ENCODE data around the gene MID1.
"Not testable (repeated sequence)": the region's sequence is repeated elsewhere in the genome, so short reads cannot be mapped to it uniquely, and the experiment has no call there.

Gene MID1

DNA sequence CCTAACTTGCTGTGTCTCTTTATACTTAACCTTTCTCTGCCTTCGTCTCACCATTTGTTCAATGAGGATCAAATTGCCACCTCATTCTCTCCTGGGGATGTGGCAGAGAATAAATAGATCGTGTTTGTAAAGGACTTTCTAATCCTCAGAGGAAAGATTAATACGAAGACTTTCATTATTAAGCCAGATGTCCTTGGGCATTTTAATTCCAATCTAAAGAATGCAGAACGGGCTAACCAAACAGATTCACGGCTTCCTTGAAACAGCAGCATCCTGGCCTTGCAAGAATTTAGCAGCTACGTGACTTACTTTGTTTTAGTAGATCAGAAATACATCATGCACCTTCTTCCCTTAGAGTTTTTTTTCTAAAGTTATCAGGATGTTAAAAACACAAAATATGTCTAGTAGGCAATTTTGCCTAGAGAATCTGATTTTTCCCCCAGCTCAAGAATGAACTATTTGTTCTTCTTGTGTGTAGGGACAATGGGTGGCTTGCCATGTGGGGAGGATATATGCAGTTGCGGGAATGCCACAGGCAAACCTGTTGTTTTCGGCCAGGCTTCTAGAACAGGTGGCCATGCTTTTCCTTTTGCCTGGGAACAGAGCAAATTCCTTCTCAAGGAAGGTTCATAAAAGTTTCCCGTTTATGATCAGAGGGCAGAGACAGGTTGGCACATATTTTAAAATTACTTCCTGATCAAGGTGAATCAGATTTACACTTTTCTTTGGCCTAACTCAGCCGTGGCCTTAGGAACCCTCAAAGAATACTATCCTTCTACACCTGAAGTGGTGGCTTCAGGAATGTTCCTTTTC lies 3.0 kb downstream of the MID1 start:
- no peak for DNase-seq

DNA sequence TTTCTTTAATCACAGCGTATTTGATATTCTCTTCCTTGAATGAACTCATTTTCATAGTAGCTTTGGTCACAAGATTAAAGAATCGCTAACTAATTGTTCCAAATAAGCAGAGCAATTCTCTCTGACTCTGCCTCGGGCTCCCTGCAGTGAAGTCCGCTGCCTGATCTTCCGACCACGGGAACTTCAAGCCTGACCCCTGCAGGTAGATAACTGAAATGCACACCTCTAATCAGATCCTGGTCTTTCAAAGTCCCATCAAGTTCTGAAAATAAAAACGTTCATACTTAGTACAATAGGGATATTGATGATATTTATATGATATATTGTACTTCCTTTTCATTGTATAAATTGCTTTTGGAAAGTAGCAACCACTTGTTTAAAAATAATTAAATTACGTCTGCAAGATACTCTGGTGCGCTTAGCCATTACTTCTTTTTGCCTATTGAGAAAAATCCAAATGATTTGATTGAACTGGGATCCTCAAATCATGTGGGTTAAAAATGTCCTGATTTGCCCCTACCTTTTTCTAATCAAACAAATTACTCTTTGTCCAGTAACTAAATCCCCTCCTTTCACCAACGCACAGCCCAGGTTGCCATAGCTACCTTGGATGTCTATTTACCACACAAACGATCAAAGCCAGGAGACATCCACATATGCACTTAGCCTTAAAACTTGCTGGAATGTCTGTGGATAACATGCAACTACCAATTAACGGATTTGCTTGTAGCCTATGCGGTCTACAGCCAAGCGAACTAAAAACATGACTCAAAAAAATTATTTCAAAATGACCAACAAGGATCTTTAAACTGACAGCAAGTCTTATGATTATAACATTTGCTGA lies 4.2 kb downstream of the MID1 start:
- peak in 1 of 2 experiments; percentile 8 for DNase-seq

DNA sequence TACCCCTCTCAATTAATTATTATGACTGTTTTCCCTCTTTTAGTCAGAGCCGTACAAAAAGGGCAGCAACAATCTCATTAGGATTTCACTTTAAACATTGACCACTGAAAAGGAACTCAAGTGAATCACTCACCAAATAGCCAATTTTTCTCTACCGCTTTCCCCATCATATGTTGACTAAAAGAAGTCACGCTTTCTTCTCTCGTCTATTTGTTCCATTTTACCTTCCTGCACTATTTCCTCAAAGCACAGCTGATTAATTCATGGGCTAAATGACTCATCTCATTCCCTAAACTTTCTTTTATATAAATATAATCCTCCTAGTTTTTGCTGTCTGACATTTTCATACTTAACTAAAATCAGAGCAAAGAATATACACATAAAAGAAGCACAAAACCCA lies 8.2 kb downstream of the MID1 start:
- no peak for DNase-seq

DNA sequence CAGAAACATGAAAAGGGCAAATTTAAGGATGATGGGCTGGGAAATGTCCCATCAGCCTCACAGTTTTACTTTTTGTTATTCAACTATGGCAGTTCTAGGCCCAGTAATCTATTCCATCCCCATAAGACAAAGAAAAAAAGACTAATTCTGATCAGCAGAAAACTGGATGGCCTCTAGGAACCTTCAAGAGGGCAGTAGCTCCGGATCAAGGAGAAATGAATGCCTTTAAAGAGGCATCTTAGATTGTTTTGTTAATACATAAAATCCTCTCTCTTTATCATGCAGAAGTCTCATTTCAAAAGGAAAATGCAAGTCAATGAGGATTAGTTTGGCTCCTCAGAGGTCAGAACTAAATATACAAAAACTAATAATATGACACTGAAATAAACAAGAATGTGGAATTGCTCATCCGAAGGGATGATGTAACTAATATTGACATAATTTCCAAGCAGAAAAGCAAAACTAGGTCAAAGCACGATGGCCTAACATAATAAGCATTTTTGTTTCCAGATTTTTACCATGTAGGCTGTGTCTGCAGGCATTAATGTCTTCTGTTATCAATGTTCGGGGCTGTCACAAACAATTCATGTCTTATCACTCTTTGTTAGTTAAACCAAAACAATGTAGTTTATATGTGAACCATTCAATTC lies 8.8 kb downstream of the MID1 start:
- no peak for DNase-seq

DNA sequence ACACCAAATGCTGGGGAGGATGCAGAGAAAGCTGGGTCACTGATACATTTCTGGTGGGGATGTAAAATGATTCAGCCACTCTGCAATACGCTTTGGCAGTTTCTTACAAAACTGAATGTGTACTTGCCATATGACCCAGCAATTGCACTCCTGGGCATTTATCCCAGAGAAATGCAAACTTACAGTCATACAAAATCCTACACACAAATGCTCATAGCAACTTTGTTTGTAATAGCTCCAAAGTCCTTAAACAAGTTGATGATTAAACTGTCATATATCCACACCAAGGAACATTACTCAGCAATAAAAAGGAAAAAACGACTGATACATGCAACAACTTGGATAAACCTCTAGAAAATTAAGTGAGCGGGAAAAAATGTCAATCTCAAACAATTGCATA lies 12.3 kb downstream of the MID1 start:
- DNase-seq, result no peak

DNA sequence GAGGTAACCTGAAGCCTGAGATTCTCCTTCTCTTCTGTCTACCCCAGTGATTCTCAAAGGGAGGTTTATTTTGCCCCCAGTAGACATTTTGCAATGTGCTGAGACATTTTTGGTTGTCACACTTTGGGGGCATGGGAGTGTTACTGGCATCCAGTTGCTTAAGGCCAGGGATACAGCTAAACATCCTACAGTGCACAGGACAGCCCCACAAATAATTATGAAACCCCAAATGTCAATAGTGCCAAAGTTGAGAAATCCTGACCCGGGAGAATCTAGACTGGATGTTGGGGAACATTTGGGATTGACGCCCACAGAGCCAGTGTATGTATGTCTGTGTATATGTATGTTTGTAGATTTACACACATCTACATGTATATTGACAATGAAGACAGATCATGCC lies 13.2 kb downstream of the MID1 start:
- no peak for DNase-seq

DNA sequence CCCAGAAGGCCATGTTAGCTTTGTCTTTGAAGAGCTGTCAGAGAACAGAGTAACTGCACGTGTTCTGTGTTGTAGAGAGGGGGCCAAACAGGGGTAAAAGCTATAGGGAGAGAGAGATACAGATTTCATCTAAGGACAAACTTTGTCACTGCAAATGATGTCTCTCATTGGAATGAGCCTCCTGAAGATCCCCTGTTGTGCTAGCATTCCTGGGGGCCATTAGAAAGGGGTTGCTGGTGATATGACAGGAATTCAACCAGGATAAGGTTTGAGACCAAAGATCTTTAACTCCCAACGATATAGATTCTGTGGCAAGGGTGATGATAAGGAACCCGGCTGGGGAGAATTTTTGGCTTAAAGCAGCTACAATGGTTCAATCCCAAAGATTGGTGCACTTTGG lies 16.8 kb downstream of the MID1 start:
- no peak for DNase-seq

DNA sequence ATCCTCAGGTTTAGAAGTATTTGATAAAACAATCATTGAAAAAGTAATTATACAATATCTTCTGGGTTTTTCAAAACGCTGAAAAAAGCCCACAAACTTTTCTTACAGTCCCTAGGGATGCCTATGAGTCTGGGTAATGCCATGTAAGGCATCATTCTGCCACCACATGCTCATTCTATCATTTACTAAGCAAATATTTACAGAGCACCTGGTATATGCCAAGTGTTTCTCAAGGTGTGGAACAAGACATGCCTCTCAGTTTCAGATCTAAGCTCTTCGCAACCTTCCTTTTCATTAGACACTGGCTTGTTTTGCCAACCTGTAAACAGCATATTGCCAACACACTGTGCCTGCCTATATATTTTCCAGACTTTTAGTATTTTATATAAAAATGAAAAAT lies 17.7 kb downstream of the MID1 start:
- DNase-seq, result no peak

DNA sequence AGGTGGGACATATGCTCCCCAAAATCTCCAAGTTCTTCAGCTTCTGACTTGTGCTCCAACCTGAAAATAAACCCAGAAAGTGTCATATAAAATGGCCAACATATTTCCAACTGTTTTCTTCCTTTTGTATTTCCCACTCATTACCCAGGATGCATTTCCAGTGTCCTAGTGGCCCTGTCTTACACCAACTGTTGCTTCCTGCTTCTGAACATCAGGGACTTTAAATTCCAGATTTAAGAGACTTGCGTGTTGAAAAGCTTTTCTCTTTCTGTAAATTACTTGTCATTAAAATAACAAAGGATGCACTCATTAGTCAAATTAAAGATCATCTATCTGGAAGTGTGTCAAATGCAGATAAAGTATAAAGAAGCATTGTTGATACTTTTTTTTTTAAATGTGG lies 19.9 kb downstream of the MID1 start:
- DNase-seq, result no peak

DNA sequence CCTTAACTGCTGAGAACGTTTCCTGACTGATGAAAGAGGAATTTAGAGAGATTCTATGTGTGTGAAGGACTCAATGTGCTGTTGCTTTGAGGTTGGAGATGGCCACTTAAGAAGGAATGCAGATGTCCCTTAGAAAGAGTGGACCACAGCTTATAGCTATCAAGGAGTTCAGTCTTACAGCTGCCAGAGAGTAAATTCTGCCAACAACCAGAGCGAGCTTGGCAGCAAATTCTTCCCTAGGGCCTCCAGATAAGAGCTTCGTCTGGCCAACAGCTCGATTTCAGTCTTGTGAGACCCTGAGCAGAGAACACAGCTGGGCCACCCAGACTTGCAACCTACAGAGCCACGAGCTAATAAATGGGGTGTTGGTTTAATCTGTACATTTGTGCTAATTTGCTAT lies 21.8 kb downstream of the MID1 start:
- no peak for DNase-seq

DNA sequence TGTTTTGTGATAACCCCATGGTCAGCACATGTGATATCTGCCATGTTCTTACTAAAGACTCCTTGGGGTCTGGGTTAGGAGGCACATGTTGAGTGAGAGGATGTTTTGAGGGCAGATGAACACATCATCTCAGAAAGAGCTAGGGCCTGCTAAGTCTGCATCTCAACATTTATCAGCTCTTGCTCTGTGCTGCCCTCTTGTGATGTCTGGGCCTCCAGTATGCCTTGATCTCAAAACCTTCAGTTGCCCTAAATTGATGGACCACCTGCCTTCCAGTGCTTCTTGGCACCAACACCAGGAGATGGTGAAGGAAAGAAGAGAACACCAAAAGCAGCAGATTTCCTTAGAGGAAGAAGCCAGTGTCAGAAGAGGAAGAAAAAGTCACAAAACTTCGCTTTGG lies 22.5 kb downstream of the MID1 start:
- DNase-seq, result no peak

DNA sequence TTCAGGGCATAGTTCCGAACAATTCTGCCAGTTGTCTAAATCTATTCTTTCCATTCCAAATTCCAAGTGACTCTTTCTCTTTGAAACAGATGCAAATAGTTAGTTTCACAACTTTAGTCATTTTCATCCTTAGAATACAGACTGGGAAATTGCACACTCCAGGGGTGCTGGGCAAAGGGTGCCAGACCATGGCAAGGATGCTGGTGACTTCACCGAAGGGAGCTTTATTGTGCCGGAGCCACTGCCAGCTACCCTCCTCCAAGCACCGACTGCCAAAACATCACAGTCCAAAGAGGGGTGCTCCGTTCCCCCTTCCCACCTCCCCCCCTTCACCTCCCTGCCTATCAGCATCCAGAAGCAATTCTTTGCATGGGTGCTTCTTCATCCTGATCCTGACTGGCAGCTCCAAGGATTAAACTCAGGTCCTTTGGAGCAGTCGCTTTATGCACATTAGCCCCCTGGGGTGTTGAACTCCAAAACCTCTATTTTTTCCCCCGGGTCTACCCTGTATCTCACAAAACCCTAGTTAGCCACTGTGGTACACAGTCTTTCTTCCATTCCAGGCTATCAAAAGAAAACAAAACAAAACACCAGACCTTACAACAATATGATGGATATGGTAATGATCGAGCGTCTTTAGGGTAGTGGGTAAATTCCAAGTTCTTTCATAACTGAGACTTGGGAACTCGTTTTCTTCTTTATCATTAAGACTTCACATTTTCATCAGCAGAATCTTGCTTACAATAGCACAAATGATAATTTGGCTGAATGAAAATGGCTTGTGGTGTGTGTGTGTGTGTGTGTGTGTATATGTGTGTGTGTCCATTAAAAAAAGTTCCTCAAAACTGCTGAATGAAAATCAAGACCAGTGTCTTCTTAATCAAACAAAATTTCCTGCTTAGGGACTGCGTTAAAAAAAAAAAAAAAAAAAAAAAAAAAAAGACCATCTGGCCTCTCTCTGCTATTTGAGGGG lies 28.7 kb downstream of the MID1 start:
- no peak for DNase-seq

DNA sequence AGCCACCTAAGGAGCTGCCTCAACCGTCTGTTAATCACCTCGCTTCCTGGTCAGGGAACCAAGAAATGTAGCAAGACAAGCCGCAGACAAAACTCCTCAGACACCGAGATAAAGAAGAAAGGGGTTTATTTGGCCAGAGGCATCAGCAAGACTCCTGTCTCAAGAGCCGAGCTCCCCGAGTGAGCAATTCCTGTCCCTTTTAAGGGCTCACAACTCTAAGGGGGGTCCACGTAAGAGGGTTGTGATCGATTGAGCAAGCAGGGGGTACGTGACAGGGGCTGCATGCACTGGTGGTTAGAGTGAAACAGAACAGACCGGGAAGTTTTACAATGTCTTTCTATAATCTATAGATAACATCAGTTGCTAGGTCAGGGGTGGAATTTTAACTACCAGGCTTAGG lies 30.6 kb downstream of the MID1 start:
- DNase-seq, result not testable (repeated sequence)

DNA sequence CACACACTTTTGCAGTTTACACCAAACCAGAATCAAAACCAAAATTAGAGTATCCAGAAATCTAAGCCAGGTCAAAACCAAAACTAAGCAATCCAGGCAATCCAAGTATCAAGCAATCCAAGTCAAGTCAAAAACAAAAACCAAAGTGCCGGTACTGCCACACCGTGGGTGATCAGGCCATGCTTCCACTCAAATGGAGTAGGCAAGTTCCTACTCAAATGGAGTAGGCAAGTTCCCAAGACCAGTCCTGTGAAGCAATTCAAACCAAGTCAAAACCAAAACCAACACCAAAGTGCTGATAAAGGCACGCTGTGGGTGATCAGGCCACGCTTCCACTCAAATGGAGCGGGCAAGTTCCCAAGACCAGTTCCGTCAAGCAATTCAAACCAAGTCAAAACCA lies 31.3 kb downstream of the MID1 start:
- DNase-seq, result no peak

DNA sequence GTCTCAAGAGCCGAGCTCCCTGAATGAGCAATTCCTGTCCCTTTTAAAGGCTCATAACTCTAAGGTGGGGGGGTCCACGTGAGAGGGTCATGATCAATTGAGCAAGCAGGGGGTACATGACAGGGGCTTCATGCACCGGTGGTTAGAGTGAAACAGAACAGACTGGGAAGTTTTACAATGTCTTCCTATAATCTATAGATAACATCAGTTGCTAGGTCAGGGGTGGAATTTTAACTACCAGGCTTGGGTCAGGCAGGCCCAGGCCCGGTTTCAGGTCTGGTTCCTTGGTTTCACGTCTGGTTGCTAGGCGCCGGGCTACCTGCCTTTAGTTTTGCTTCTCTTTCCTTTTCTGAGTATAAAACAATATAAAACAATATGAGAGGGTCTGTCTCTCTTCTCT lies 35.5 kb downstream of the MID1 start:
- DNase-seq, result not testable (repeated sequence)

DNA sequence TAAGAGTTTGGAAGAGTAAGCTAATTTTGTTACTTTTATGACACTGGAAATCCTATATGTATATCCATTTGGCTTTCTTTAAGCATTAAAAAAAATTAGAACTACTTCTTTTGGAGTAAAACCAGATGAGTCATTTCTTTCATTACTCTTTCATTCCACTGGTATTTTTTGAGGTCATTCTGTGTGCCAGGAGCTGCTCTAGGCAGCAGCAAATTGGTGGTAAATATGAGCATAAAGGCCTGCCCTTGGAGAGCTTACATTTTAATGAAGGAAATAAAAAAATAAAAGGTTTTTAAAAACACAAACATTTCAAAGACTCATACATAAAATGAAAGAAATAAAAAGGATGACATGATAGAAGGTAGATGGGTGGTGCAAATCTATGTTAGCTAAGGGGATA lies 37.4 kb downstream of the MID1 start:
- no peak for DNase-seq

DNA sequence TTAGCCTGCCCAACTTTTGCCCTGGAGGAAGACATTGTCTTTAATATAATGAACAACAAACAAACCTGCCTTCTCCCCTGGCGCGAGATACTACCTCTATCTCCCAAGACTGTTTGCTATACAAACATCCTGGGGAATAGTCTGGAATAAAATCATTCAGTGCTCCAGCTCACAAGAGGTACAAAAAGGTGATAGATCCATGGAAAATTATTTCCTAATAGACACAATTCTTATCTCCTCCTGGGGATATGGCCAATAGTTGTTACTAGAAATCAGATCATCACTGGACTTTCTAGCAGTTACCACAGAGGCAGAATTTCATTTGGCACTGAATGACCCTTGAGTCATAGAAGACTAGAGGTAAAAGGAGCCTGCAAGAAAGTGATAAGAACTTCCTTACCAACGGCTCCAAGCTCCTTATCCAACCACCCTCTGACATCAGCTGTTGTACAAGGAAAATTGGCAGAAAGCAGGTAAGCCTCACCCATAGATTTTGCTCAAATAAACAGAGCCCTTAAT lies 38.1 kb downstream of the MID1 start:
- DNase-seq, result no peak

DNA sequence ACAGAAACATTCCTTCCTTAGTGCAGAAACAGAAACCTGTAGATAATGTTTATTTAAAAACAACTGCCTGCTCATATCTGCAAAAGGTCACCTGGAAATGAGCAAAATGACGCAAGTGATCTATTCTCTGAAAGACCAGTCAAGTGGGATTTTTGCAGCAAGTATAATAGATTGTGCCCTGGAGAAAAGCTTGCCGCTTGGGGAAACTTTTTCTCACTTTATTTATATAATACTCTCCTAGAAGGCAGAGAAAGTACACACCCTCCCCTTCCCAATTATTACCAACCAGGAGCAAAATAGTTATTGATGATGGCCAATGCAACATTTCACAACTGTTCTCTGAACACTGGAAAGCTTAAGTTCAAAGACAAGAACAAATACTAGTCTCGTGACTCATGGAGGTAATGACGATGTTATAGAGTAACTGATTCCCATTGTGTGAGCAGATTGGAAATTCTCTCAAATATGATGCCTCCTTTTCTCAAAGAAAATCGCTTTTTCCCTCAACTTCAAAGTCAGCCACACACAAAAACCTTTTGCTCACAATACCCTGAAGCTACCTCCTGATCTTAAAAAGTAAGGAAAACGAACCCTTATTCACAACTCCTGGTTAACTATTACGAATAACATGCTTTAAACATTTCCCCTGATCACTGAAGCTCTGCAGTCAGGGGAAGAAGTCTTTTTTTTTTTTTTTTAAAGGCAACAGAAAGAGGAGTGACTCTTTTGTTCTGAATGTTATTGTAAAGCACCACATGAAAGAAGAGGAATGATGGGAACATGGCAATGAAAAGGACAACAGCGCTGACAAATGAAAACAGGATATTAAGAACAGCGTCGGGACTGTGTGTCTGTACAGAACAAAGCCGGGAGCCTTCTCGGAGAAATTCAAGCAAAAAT lies 41.0 kb downstream of the MID1 start:
- no peak for DNase-seq

DNA sequence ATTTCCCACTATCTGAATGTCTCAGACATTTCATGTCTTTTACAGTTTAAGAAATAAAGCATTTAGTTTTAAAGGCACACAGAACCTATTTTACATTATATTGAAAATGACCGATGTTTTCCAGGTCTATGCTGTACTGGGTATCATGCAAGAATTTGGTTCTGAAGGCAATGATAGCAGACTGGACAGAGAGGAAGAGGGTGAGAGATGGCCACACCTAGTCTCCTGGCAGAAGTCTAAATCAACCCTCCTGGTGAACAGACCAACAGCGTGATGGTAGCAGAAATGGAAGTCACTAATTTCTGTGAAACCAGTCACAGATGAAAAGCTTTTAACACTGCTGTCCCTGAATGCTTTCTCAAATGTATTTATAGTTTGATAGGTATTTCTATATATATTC lies 41.9 kb downstream of the MID1 start:
- DNase-seq, result no peak

DNA sequence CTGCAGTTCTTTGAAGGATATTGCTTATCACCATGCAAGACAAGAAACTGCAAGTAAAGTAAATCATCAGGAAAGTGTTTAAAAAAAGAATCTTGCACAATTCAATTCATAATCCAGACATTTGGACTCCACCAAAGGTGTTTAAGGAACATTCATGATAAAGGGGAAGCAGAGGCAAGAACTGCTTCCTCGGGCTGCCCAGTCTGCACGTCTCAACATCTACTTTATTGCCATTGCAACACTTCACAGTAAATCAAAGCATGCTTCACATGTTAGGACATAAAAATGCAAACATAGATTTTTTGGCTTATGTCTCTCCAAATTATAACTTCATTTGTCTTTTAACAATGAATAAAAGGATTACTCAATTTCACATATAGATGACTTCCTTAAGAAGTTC lies 42.5 kb downstream of the MID1 start:
- no peak for DNase-seq

DNA sequence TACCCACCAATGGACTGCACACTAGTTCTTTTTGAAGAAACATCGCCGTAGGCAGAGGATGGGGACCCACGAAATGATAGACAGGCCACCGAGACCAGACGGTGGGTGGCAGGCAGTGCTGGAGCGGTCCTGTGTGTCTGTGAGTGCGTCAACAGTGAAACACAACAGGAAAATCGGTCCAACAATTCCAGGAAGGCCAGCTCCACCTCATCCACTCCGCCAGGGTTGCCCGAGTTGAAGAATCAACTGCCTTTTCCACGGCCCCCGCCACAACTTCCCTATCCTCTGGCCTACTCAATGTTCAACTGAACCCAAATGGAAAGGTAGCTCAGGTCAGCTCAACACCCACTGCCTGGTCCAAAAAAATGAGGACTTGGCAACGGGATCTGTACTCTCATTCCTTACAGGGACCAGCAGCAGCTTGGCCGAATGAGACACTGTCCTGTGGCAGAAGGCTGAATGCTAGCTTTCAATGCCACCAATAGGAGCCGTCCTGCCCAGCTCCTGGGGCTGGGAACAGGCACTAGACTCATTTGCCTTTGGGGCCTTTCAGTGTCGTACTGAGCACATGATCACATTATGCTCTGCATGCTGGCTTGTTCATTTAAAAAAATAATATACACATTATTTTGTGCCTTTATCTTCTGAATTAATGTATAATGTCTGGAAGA lies 43.5 kb downstream of the MID1 start:
- DNase-seq, result no peak

Data from NCI-H187 (cell line).